Measurements from ENCODE around the gene WDFY3. TPM values are rescaled to one million over a fixed set of nuclear protein-coding genes. Genes with fewer than 3 reads are reported as not detected.

The WDFY3 gene
- total and polyA plus RNA-seq, 8 donors = 39.4 to 137 (median 44.5) TPM

DNA sequence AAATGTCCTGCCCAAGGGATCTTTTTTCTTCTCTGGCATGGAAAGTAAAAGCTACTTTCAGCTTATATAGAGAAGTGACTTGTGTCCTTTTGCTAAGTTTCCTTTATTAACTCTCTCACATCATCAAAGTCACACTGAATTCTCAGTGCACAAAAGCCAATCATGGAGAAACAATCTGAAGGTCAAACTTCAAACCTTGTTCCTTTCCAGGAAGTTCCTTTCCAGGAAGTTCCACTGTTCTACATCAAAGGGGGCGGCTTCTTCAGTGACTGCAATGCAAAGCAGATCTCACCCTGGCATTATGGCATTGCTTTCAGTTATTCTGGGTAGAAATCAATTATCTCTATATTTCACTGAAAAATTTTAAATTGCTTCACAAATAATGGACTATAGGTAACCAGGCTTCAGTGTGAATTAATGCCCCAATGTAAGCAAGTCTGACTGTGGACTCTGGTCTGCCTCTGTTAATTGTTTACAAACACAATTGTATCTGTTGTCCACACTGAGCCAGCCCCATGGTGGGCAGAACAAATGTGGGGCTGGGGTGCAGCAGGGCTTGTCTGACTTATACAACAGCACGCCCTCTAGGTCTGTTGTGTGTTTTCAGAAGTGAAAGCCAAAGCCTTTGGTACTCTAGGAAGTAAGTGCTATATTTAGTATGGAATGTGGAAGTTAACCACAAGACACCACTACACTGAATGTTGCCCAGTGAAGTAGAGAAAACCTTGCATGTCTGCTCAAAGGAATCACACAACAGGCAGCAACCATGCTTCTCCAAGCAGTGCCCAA, 284.8 kb downstream of the WDFY3 start:
- intact Hi-C loops (cut with DNase I) = no loop called here
- ATAC-seq (peak; percentile 92), DNase-seq (peak in 2 of 4 donors; percentile 8 to 30)
- H3K27ac ChIP-seq = peak overlapping the region; percentile 34 to 37
- TF ChIP-seq CTCF (IDR thresholded peaks at IDR 0.05) = no peak
- peaks cover 5 to 100% of the 10 kb centered on the region in 2 donors for H3K36me3 ChIP-seq
- H3K27me3 ChIP-seq = no peaks in the 10 kb centered on the region
- no peak overlapping the region for H3K4me3 ChIP-seq
- no peaks in the 10 kb centered on the region for H3K9me3 ChIP-seq
- peaks cover 21 to 26% of the 10 kb centered on the region in 2 donors for H3K4me1 ChIP-seq

DNA sequence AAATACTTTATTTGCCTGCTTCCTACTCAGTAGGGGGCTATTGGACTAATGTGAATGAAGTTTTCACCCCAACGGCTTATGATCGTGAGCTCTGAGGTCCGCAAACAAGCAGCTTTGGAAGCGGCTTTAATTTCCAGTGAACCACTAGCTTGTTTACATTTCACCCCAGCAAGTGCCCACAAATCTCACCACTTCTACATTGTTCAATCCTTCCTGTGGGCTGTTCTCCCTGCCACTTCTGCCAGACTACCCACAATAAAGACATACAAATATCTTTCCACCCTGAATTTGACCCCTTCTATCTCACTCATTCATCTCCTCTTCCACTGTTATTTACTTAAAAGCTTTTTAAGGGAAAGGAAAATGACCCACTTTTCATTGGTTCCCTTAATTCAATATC, 285.5 kb downstream of the WDFY3 start:
- intact Hi-C loops (cut with DNase I) = no loop called here
- H3K36me3 ChIP-seq = peaks cover 7 to 100% of the 10 kb centered on the region in 2 donors
- no peak for DNase-seq
- no peak overlapping the region for H3K4me3 ChIP-seq
- peaks cover 21 to 26% of the 10 kb centered on the region in 2 donors for H3K4me1 ChIP-seq
- no peak for ATAC-seq
- H3K9me3 ChIP-seq = no peaks in the 10 kb centered on the region
- H3K27ac ChIP-seq = no peak overlapping the region
- TF ChIP-seq CTCF (IDR thresholded peaks at IDR 0.05) = no peak
- no peaks in the 10 kb centered on the region for H3K27me3 ChIP-seq

DNA sequence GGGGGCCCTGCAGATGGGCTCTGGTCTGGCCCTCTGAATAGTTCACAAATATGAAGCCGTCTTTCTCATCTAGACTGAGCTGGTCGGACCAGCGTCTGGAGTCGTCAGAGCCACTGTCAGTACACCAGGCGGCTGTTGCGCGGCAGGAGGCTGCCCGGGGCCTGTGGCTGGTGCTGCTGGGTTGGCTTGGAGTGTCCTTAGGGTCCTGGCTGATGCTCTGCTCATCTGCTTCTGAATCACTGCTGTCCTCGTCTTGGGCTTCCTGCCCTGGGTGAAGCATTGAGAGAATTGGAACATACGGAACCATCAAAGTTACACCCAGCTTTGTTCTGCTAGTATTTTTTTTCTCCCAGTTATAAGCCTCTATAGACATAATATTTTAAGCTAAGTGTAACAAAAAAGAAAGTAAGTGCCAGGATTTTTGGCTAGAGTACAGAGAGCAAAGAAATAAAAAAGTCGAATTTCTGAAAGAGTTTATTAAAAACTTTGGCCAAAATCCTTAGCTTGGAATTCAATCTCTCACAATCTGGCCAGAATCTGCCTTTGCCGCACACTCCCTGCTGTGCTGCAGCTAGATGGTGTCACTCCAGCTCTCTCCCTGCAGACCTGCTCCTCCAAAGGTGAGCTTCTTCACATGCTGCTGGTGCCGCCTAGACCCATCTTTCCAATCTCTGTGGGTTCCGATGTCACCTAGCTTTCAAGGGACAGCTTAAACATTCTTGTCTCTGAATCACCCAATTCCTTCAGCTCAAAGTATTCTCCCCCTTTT, 287.3 kb downstream of the WDFY3 start:
- H3K36me3 ChIP-seq = peaks cover 7 to 100% of the 10 kb centered on the region in 2 donors
- TF ChIP-seq CTCF (IDR thresholded peaks at IDR 0.05) = no peak
- ATAC-seq = no peak

DNA sequence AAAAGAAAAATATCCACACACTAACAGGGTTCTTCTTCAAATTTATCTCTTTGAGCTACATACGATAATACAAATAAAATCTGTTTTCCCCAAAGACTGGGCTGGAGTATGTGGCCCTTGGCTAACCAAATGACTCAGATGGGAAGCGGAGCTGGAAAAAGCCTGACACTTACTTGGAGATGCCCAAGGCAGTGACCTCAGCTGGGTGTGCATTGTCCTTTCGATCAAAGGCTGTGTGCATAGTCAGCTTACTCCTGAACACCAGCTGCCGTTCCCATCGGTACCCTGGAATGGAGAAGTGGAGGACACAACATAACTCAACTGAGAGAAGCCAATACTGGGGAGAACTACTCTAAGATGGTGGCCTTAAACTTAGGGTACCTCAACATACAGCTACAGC, 288.5 kb downstream of the WDFY3 start:
- intact Hi-C loops (cut with DNase I) = no loop called here
- ATAC-seq = no peak
- peaks cover 7 to 100% of the 10 kb centered on the region in 2 donors for H3K36me3 ChIP-seq

More for the DNA sequence above, 287.3 kb downstream of the WDFY3 start:
- DNase-seq = no peak
- intact Hi-C loops (cut with DNase I) = no loop called here
- Histone ChIP-seq H3K27ac (no peak overlapping the region), H3K4me1 (peaks cover 21 to 26% of the 10 kb centered on the region in 2 donors), H3K27me3 (no peaks in the 10 kb centered on the region), H3K9me3 (no peaks in the 10 kb centered on the region), H3K4me3 (no peak overlapping the region)

More for the DNA sequence above, 288.5 kb downstream of the WDFY3 start:
- no peak overlapping the region for H3K27ac ChIP-seq
- peaks cover 21 to 30% of the 10 kb centered on the region in 2 donors for H3K4me1 ChIP-seq
- TF ChIP-seq CTCF (IDR thresholded peaks at IDR 0.05) = no peak
- DNase-seq = no peak
- H3K9me3 ChIP-seq = no peaks in the 10 kb centered on the region
- no peak overlapping the region for H3K4me3 ChIP-seq
- H3K27me3 ChIP-seq = no peaks in the 10 kb centered on the region
